ENCODE data around the gene RPSA. TPM values are rescaled to one million over a fixed set of nuclear protein-coding genes. Genes with fewer than 3 reads are reported as not detected.
"Not testable (repeated sequence)": the region's sequence is repeated elsewhere in the genome, so short reads cannot be mapped to it uniquely, and the experiment has no call there.

Gene RPSA
- total RNA-seq, 1 experiment from 2014 or later: 1,562 TPM

DNA sequence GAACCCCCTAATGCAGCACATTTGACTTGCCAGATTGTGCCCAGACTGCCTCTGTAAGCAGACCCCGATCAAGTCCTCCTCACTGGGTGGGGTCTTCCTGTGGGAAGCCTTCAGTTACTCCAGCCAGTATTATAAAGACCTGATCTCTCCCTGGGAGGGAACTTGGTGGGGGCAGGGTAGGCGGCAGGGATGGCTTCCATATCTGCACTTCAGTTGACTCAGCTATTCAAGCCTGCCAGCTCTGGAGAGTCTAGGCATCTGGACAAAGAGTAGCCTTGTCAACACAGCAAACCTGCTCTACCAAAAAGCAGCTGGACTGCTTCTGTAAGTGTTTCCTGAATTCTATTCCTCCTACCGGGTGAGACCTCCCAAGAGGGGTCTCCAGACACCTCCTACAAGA is 44.3 kb upstream of the RPSA start:
- Histone ChIP-seq H3K9me3 (no peaks in the 10 kb centered on the region), H3K36me3 (ENCODE audit: control insufficient read depth, insufficient read depth, low read length) (no peaks in the 10 kb centered on the region), H3K4me1 (0 out of 2 replicates have a peak, but pooled peaks cover 3% of the 10 kb centered on the region), H3K4me3 (ENCODE audit: low read depth, low read length) (no peak overlapping the region), H3K27me3 (replicated peaks; ENCODE audit: control insufficient read depth, insufficient read depth, low read length) (no peaks in the 10 kb centered on the region)
- no peaks in the 10 kb centered on the region for H3K9me3 Mint-ChIP-seq (ENCODE audit: unreplicated experiment)
- CTCF ChIA-PET: no interaction called here
- DNase-seq: no peak
- H3K27me3 Mint-ChIP-seq (ENCODE audit: insufficient read depth, unreplicated experiment): peaks cover 4% of the 10 kb centered on the region
- POLR2A ChIA-PET: no interaction called here
- H3K4me1 Mint-ChIP-seq (ENCODE audit: low read depth, unreplicated experiment): peaks cover 9% of the 10 kb centered on the region
- TF ChIP-seq, protein P1, sequence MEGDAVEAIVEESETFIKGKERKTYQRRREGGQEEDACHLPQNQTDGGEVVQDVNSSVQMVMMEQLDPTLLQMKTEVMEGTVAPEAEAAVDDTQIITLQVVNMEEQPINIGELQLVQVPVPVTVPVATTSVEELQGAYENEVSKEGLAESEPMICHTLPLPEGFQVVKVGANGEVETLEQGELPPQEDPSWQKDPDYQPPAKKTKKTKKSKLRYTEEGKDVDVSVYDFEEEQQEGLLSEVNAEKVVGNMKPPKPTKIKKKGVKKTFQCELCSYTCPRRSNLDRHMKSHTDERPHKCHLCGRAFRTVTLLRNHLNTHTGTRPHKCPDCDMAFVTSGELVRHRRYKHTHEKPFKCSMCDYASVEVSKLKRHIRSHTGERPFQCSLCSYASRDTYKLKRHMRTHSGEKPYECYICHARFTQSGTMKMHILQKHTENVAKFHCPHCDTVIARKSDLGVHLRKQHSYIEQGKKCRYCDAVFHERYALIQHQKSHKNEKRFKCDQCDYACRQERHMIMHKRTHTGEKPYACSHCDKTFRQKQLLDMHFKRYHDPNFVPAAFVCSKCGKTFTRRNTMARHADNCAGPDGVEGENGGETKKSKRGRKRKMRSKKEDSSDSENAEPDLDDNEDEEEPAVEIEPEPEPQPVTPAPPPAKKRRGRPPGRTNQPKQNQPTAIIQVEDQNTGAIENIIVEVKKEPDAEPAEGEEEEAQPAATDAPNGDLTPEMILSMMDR (IDR thresholded peaks at IDR 0.05; ENCODE audit: insufficient read depth in 1 of 2, low read depth in 1 of 2, low read length in 1 of 2, severe bottlenecking in 1 of 2, unreplicated experiment in 1 of 2): no peak
- no peak overlapping the region for H3K4me3 Mint-ChIP-seq (ENCODE audit: unreplicated experiment)
- no TSS peak for BruUV-seq (replicated peaks)
- intact Hi-C loops (cut with micrococcal nuclease; ENCODE audit: unreplicated experiment): no loop called here
- no peak overlapping the region for H3K27ac Mint-ChIP-seq (ENCODE audit: unreplicated experiment)
- no peaks in the 10 kb centered on the region for H3K36me3 Mint-ChIP-seq (ENCODE audit: insufficient read depth, unreplicated experiment)

DNA sequence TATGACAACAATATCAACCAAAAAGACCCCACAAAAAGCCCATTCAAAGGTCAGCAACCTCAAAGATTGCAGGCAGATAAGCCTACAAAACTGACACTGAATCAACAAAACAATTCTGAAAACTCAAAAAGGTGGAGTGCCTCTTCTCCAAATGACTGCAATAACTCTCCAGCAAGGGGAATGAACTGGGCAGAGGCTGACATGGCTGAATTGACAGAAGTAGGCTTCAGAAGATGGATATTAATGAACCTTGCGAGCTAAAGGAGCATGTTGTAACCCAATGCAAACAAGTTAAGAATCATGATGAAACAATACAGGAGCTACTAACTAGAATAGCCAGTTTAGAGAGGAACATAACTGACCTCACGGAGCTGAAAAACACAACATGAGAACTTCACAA is 43.7 kb upstream of the RPSA start:
- H3K9me3 Mint-ChIP-seq (ENCODE audit: unreplicated experiment): no peaks in the 10 kb centered on the region
- TF ChIP-seq, protein P1 (IDR thresholded peaks at IDR 0.05; ENCODE audit: insufficient read depth in 1 of 2, low read depth in 1 of 2, low read length in 1 of 2, severe bottlenecking in 1 of 2, unreplicated experiment in 1 of 2): no peak
- DNase-seq: no peak
- H3K27ac Mint-ChIP-seq (ENCODE audit: unreplicated experiment): no peak overlapping the region
- H3K4me1 Mint-ChIP-seq (ENCODE audit: low read depth, unreplicated experiment): peaks cover 9% of the 10 kb centered on the region
- Histone ChIP-seq H3K36me3 (ENCODE audit: control insufficient read depth, insufficient read depth, low read length) (no peaks in the 10 kb centered on the region), H3K27me3 (replicated peaks; ENCODE audit: control insufficient read depth, insufficient read depth, low read length) (no peaks in the 10 kb centered on the region), H3K9me3 (no peaks in the 10 kb centered on the region), H3K4me1 (0 out of 2 replicates have a peak, but pooled peaks cover 3% of the 10 kb centered on the region), H3K4me3 (ENCODE audit: low read depth, low read length) (no peak overlapping the region)
- POLR2A ChIA-PET: no interaction called here
- no peaks in the 10 kb centered on the region for H3K27me3 Mint-ChIP-seq (ENCODE audit: insufficient read depth, unreplicated experiment)
- H3K4me3 Mint-ChIP-seq (ENCODE audit: unreplicated experiment): no peak overlapping the region
- intact Hi-C loops (cut with micrococcal nuclease; ENCODE audit: unreplicated experiment): no loop called here
- no peaks in the 10 kb centered on the region for H3K36me3 Mint-ChIP-seq (ENCODE audit: insufficient read depth, unreplicated experiment)
- CTCF ChIA-PET: no interaction called here
- BruUV-seq (replicated peaks): no TSS peak

DNA sequence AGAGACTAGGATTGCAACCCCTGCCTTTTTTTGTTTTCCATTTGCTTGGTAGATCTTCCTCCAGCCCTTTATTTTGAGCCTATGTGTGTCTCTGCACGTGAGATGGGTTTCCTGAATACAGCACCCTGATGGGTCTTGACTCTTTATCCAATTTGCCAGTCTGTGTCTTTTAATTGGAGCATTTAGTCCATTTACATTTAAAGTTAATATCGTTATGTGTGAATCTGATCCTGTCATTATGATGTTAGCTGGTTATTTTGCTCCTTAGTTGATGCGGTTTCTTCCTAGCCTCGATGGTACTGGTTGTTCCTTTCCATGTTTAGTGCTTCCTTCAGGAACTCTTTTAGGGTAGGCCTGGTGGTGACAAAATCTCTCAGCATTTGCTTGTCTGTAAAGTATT is 36.1 kb upstream of the RPSA start:
- POLR2A ChIA-PET; H3K27me3 Mint-ChIP-seq (ENCODE audit: insufficient read depth, unreplicated experiment); H3K9me3 Mint-ChIP-seq (ENCODE audit: unreplicated experiment); CTCF ChIA-PET; H3K36me3 Mint-ChIP-seq (ENCODE audit: insufficient read depth, unreplicated experiment); H3K27me3 ChIP-seq (replicated peaks; ENCODE audit: control insufficient read depth, insufficient read depth, low read length); H3K4me1 ChIP-seq; DNase-seq; H3K4me3 ChIP-seq (ENCODE audit: low read depth, low read length); BruUV-seq (replicated peaks); H3K27ac Mint-ChIP-seq (ENCODE audit: unreplicated experiment); intact Hi-C loops (cut with micrococcal nuclease; ENCODE audit: unreplicated experiment); H3K4me1 Mint-ChIP-seq (ENCODE audit: low read depth, unreplicated experiment); H3K9me3 ChIP-seq; H3K4me3 Mint-ChIP-seq (ENCODE audit: unreplicated experiment); H3K36me3 ChIP-seq (ENCODE audit: control insufficient read depth, insufficient read depth, low read length): not testable (repeated sequence)

DNA sequence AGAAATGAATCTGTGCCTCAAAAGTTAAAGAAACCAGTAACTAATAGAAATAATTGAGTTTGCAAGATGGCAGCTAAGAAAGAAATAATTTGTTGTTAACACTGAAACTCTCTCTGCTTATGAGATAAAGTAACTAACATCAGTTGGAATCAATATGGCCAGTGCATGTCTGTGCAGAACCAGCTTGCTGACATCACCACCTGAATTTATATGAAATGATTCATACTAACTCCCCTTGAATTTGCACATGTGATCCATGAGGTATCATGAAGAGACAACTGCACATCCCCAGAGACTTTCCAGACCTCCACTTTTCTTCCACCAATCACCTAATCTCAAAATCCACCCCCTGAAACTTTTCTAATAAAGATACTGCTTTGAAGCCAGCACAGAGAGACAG is 33.7 kb upstream of the RPSA start:
- no TSS peak for BruUV-seq (replicated peaks)
- Mint-ChIP-seq H3K27me3 (ENCODE audit: insufficient read depth, unreplicated experiment) (peaks cover 6% of the 10 kb centered on the region), H3K27ac (ENCODE audit: unreplicated experiment) (no peak overlapping the region), H3K9me3 (ENCODE audit: unreplicated experiment) (peaks cover 9% of the 10 kb centered on the region), H3K36me3 (ENCODE audit: insufficient read depth, unreplicated experiment) (no peaks in the 10 kb centered on the region), H3K4me3 (ENCODE audit: unreplicated experiment) (no peak overlapping the region), H3K4me1 (ENCODE audit: low read depth, unreplicated experiment) (no peaks in the 10 kb centered on the region)
- Histone ChIP-seq H3K36me3 (ENCODE audit: control insufficient read depth, insufficient read depth, low read length) (no peaks in the 10 kb centered on the region), H3K4me1 (no peaks in the 10 kb centered on the region), H3K4me3 (ENCODE audit: low read depth, low read length) (no peak overlapping the region), H3K9me3 (no peaks in the 10 kb centered on the region), H3K27me3 (replicated peaks; ENCODE audit: control insufficient read depth, insufficient read depth, low read length) (no peaks in the 10 kb centered on the region)
- intact Hi-C loops (cut with micrococcal nuclease; ENCODE audit: unreplicated experiment): no loop called here
- no peak for DNase-seq
- TF ChIP-seq, protein P1 (IDR thresholded peaks at IDR 0.05; ENCODE audit: insufficient read depth in 1 of 2, low read depth in 1 of 2, low read length in 1 of 2, severe bottlenecking in 1 of 2, unreplicated experiment in 1 of 2): no peak
- POLR2A ChIA-PET: no interaction called here
- CTCF ChIA-PET: no interaction called here

All from Caco-2 (cell line).